ENCODE results near the gene OR6C70.
"Not testable (repeated sequence)": the region's sequence is repeated elsewhere in the genome, so short reads cannot be mapped to it uniquely, and the experiment has no call there.

Gene OR6C70

DNA sequence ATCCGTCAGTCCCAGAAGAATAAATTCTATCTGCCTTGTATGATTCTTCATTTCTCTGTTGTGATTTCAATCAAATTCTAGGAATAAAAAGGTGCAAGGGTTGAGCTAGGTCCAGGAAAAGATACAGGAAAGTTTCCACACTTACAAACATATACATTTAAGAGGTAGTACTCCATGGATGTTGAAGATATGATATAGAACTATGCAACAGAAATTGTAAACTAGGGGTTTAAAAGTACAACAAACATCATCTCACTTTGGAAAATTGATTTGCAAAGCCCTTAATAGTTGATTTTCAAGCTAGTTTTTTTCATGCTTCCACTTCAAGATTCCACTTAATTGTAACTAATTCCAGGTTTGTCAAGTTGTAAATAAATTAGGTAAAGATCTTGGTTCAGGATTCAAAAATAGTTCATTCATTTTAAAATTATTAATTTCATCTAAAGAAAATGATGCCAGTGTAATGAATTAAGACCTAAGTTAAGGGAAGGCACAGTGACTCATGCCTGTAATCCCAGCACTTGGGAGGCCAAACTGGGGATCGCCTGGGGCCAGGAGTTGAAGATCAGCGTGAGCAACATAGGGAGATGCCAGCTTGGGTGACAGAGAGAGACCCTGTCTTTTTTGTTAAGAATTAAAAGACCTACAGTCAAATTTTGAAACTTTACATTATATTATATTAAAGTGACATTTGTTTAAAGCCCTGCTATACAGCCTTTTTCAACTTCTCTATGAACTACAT lies at the start of gene OR6C70:
OR6C70 (minus strand) TSS at position 51 of the 742 bp plus-strand sequence; CDS start at position 51, 0 bp downstream.
- Histone ChIP-seq H3K9me3 (ENCODE audit: control insufficient read depth in 1 of 2, low read length in 2 of 2) (no peaks in the 10 kb centered on the region), H3K4me1 (ENCODE audit: control insufficient read depth in 1 of 2, insufficient read depth in 2 of 2, low read length in 2 of 2) (no peaks in the 10 kb centered on the region), H3K27ac (ENCODE audit: low read depth, low read length) (no peak within 1 kb of the TSS)

GRCh38 chr12:55516391-55516790 lies 46.5 kb upstream of the OR6C70 start:
- Histone ChIP-seq H3K4me1 (ENCODE audit: control insufficient read depth in 1 of 2, insufficient read depth in 2 of 2, low read length in 2 of 2) (no peaks in the 10 kb centered on the region), H3K27ac (ENCODE audit: low read depth, low read length) (no peak overlapping the region), H3K4me3 (ENCODE audit: low read depth in 1 of 2, low read length in 2 of 2) (no peak overlapping the region), H3K9me3 (ENCODE audit: control insufficient read depth in 1 of 2, low read length in 2 of 2) (no peaks in the 10 kb centered on the region), H3K36me3 (ENCODE audit: control insufficient read depth in 1 of 2, insufficient read depth in 2 of 2, low read length in 2 of 2) (no peaks in the 10 kb centered on the region), H3K9ac (ENCODE audit: low read depth in 1 of 2, low read length in 2 of 2) (no peak overlapping the region), H3K27me3 (ENCODE audit: control insufficient read depth in 1 of 2, insufficient read depth in 2 of 2, low read length in 2 of 2) (no peaks in the 10 kb centered on the region)

More for the DNA sequence above, at the start of gene OR6C70:
- no peaks in the 10 kb centered on the region for H3K27me3 ChIP-seq (ENCODE audit: control insufficient read depth in 1 of 2, insufficient read depth in 2 of 2, low read length in 2 of 2)
- no peaks in the 10 kb centered on the region for H3K36me3 ChIP-seq (ENCODE audit: control insufficient read depth in 1 of 2, insufficient read depth in 2 of 2, low read length in 2 of 2)
- no peak within 1 kb of the TSS for H3K4me3 ChIP-seq (ENCODE audit: low read depth in 1 of 2, low read length in 2 of 2)
- H3K9ac ChIP-seq (ENCODE audit: low read depth in 1 of 2, low read length in 2 of 2), result no peak within 1 kb of the TSS

- H3K27ac ChIP-seq (ENCODE audit: low read depth, low read length), result no peak overlapping the region
- no peaks in the 10 kb centered on the region for H3K4me1 ChIP-seq (ENCODE audit: control insufficient read depth in 1 of 2, insufficient read depth in 2 of 2, low read length in 2 of 2)
- H3K27me3 ChIP-seq (ENCODE audit: control insufficient read depth in 1 of 2, insufficient read depth in 2 of 2, low read length in 2 of 2), result no peaks in the 10 kb centered on the region
- no peaks in the 10 kb centered on the region for H3K36me3 ChIP-seq (ENCODE audit: control insufficient read depth in 1 of 2, insufficient read depth in 2 of 2, low read length in 2 of 2)
- H3K9me3 ChIP-seq (ENCODE audit: control insufficient read depth in 1 of 2, low read length in 2 of 2), result no peaks in the 10 kb centered on the region
- no peak overlapping the region for H3K9ac ChIP-seq (ENCODE audit: low read depth in 1 of 2, low read length in 2 of 2)
- no peak overlapping the region for H3K4me3 ChIP-seq (ENCODE audit: low read depth in 1 of 2, low read length in 2 of 2)
These were observed 45.8 kb upstream of the OR6C70 start for GRCh38 chr12:55515696-55516095.

GRCh38 chr12:55501601-55502000 lies 31.7 kb upstream of the OR6C70 start:
- no peaks in the 10 kb centered on the region for H3K9me3 ChIP-seq (ENCODE audit: control insufficient read depth in 1 of 2, low read length in 2 of 2)
- H3K27me3 ChIP-seq (ENCODE audit: control insufficient read depth in 1 of 2, insufficient read depth in 2 of 2, low read length in 2 of 2), result no peaks in the 10 kb centered on the region
- H3K4me3 ChIP-seq (ENCODE audit: low read depth in 1 of 2, low read length in 2 of 2), result no peak overlapping the region
- H3K9ac ChIP-seq (ENCODE audit: low read depth in 1 of 2, low read length in 2 of 2), result no peak overlapping the region
- no peaks in the 10 kb centered on the region for H3K4me1 ChIP-seq (ENCODE audit: control insufficient read depth in 1 of 2, insufficient read depth in 2 of 2, low read length in 2 of 2)
- no peaks in the 10 kb centered on the region for H3K36me3 ChIP-seq (ENCODE audit: control insufficient read depth in 1 of 2, insufficient read depth in 2 of 2, low read length in 2 of 2)
- no peak overlapping the region for H3K27ac ChIP-seq (ENCODE audit: low read depth, low read length)

- Histone ChIP-seq H3K27ac (ENCODE audit: low read depth, low read length) (no peak overlapping the region), H3K36me3 (ENCODE audit: control insufficient read depth in 1 of 2, insufficient read depth in 2 of 2, low read length in 2 of 2) (no peaks in the 10 kb centered on the region), H3K27me3 (ENCODE audit: control insufficient read depth in 1 of 2, insufficient read depth in 2 of 2, low read length in 2 of 2) (no peaks in the 10 kb centered on the region), H3K4me3 (ENCODE audit: low read depth in 1 of 2, low read length in 2 of 2) (no peak overlapping the region), H3K4me1 (ENCODE audit: control insufficient read depth in 1 of 2, insufficient read depth in 2 of 2, low read length in 2 of 2) (no peaks in the 10 kb centered on the region), H3K9ac (ENCODE audit: low read depth in 1 of 2, low read length in 2 of 2) (no peak overlapping the region), H3K9me3 (ENCODE audit: control insufficient read depth in 1 of 2, low read length in 2 of 2) (no peaks in the 10 kb centered on the region)
These were observed 29.9 kb upstream of the OR6C70 start for GRCh38 chr12:55499810-55500252.

GRCh38 chr12:55499231-55499630 lies 29.3 kb upstream of the OR6C70 start:
- Histone ChIP-seq H3K27me3 (ENCODE audit: control insufficient read depth in 1 of 2, insufficient read depth in 2 of 2, low read length in 2 of 2) (no peaks in the 10 kb centered on the region), H3K9me3 (ENCODE audit: control insufficient read depth in 1 of 2, low read length in 2 of 2) (no peaks in the 10 kb centered on the region), H3K4me3 (ENCODE audit: low read depth in 1 of 2, low read length in 2 of 2) (no peak overlapping the region), H3K36me3 (ENCODE audit: control insufficient read depth in 1 of 2, insufficient read depth in 2 of 2, low read length in 2 of 2) (no peaks in the 10 kb centered on the region), H3K4me1 (ENCODE audit: control insufficient read depth in 1 of 2, insufficient read depth in 2 of 2, low read length in 2 of 2) (no peaks in the 10 kb centered on the region), H3K27ac (ENCODE audit: low read depth, low read length) (no peak overlapping the region), H3K9ac (ENCODE audit: low read depth in 1 of 2, low read length in 2 of 2) (no peak overlapping the region)

DNA sequence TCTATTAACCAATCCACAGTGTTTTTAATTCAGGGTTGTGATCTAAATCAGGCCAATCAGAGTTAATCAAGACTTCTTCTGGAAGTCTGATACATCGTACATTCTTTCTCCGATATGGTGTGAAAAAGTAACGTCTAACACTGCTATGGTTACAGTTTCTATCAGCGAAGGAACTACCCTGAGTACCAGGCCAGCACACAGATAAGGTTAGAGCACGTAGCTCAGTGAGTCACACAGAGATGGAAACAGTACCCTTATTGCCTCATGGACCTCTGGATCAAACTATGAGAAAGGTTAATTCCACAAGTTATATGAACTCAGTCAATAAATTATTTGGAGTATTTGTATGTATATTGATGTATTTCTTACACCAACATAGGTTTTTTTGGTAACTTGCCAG lies 25.6 kb upstream of the OR6C70 start:
- Histone ChIP-seq H3K9ac (ENCODE audit: low read depth in 1 of 2, low read length in 2 of 2) (no peak overlapping the region), H3K36me3 (ENCODE audit: control insufficient read depth in 1 of 2, insufficient read depth in 2 of 2, low read length in 2 of 2) (no peaks in the 10 kb centered on the region), H3K9me3 (ENCODE audit: control insufficient read depth in 1 of 2, low read length in 2 of 2) (no peaks in the 10 kb centered on the region), H3K4me1 (ENCODE audit: control insufficient read depth in 1 of 2, insufficient read depth in 2 of 2, low read length in 2 of 2) (no peaks in the 10 kb centered on the region), H3K4me3 (ENCODE audit: low read depth in 1 of 2, low read length in 2 of 2) (no peak overlapping the region), H3K27ac (ENCODE audit: low read depth, low read length) (no peak overlapping the region), H3K27me3 (ENCODE audit: control insufficient read depth in 1 of 2, insufficient read depth in 2 of 2, low read length in 2 of 2) (no peaks in the 10 kb centered on the region)

- no peaks in the 10 kb centered on the region for H3K4me1 ChIP-seq (ENCODE audit: control insufficient read depth in 1 of 2, insufficient read depth in 2 of 2, low read length in 2 of 2)
- no peak within 1 kb of the TSS for H3K9ac ChIP-seq (ENCODE audit: low read depth in 1 of 2, low read length in 2 of 2)
- no peaks in the 10 kb centered on the region for H3K9me3 ChIP-seq (ENCODE audit: control insufficient read depth in 1 of 2, low read length in 2 of 2)
- no peak within 1 kb of the TSS for H3K27ac ChIP-seq (ENCODE audit: low read depth, low read length)
- no peak within 1 kb of the TSS for H3K4me3 ChIP-seq (ENCODE audit: low read depth in 1 of 2, low read length in 2 of 2)
- H3K27me3 ChIP-seq (ENCODE audit: control insufficient read depth in 1 of 2, insufficient read depth in 2 of 2, low read length in 2 of 2), result no peaks in the 10 kb centered on the region
- no peaks in the 10 kb centered on the region for H3K36me3 ChIP-seq (ENCODE audit: control insufficient read depth in 1 of 2, insufficient read depth in 2 of 2, low read length in 2 of 2)
These were observed 22.1 kb upstream of the OR6C70 start, which contains the start of gene OR6C68 for GRCh38 chr12:55492078-55492477. OR6C68 (plus strand) TSS chr12:55492378; CDS start chr12:55492378, 0 bp downstream.

DNA sequence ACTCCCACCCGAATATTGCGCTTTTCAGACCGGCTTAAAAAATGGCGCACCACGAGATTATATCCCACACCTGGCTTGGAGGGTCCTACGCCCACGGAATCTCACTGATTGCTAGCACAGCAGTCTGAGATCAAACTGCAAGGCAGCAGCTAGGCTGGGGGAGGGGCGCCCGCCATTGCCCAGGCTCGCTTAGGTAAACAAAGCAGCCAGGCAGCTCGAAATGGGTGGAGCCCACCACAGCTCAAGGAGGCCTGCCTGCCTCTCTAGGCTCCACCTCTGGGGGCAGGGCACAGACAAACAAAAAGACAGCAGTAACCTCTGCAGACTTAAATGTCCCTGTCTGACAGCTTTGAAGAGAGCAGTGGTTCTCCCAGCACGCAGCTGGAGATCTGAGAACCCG lies 14.3 kb upstream of the OR6C70 start:
- H3K27ac ChIP-seq (ENCODE audit: low read depth, low read length); H3K4me3 ChIP-seq (ENCODE audit: low read depth in 1 of 2, low read length in 2 of 2); H3K9me3 ChIP-seq (ENCODE audit: control insufficient read depth in 1 of 2, low read length in 2 of 2); H3K9ac ChIP-seq (ENCODE audit: low read depth in 1 of 2, low read length in 2 of 2); H3K36me3 ChIP-seq (ENCODE audit: control insufficient read depth in 1 of 2, insufficient read depth in 2 of 2, low read length in 2 of 2); H3K4me1 ChIP-seq (ENCODE audit: control insufficient read depth in 1 of 2, insufficient read depth in 2 of 2, low read length in 2 of 2); H3K27me3 ChIP-seq (ENCODE audit: control insufficient read depth in 1 of 2, insufficient read depth in 2 of 2, low read length in 2 of 2): not testable (repeated sequence)

DNA sequence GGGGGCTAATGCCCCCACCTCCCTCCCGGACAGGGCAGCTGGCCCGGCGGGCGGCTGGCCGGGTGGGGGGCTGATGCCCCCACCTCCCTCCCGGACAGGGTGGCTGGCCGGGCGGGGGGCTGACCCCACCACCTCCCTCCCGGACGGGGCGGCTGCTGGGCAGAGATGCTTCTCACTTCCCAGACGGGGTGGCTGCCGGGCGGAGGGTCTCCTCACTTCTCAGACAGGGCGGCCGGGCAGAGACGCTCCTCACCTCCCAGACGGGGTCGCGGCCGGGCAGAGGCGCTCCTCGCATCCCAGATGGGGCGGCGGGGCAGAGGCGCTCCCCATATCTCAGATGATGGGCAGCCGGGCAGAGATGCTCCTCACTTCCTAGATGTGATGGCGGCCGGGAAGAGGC lies 9.2 kb upstream of the OR6C70 start:
- not testable (repeated sequence) for H3K4me1 ChIP-seq (ENCODE audit: control insufficient read depth in 1 of 2, insufficient read depth in 2 of 2, low read length in 2 of 2); H3K9me3 ChIP-seq (ENCODE audit: control insufficient read depth in 1 of 2, low read length in 2 of 2); H3K9ac ChIP-seq (ENCODE audit: low read depth in 1 of 2, low read length in 2 of 2)

More for the DNA sequence above, 9.2 kb upstream of the OR6C70 start:
- H3K4me3 ChIP-seq (ENCODE audit: low read depth in 1 of 2, low read length in 2 of 2); H3K36me3 ChIP-seq (ENCODE audit: control insufficient read depth in 1 of 2, insufficient read depth in 2 of 2, low read length in 2 of 2); H3K27ac ChIP-seq (ENCODE audit: low read depth, low read length); H3K27me3 ChIP-seq (ENCODE audit: control insufficient read depth in 1 of 2, insufficient read depth in 2 of 2, low read length in 2 of 2): not testable (repeated sequence)
